Right cardiac atrium (tissue), 5 donors: ENCODE results near the gene FAU. TPM values are rescaled to one million over a fixed set of nuclear protein-coding genes. Genes with fewer than 3 reads are reported as not detected.

ENCODE experiments used
- ATAC-seq, 2 donors: fragments of 200-7000 bp; cut with Tn5 transposase; one replicate each; pipeline versions ENCODE4 v1.8.0 to v1.9.1; 2020; ENCODE audit warnings: moderate library complexity in 2 of 2, mild to moderate bottlenecking in 1 of 2
- DNase-seq, 3 donors: peaks; one replicate each; pipeline ENCODE4 v3.0.0-alpha.2; 2020
- H3K27ac ChIP-seq: one replicate; pipeline ENCODE4 v1.5.1; 2013; ENCODE audit warnings: mild to moderate bottlenecking, low read length, control low read depth, moderate library complexity
- H3K27me3 ChIP-seq: one replicate; pipeline ENCODE4 v1.6.1; 2013; ENCODE audit not compliant: control insufficient read depth, insufficient read depth
- H3K4me1 ChIP-seq: one replicate; pipeline ENCODE4 v1.6.1; 2013; ENCODE audit warnings: low read length; ENCODE audit not compliant: control insufficient read depth, insufficient read depth
- H3K4me3 ChIP-seq: one replicate; pipeline ENCODE4 v1.5.1; 2013; ENCODE audit warnings: low read length, control low read depth
- H3K9me3 ChIP-seq: one replicate; pipeline ENCODE4 v1.6.1; 2013; ENCODE audit warnings: low read length; ENCODE audit not compliant: control insufficient read depth
- WGBS: extraction: QIAGEN DNeasy Blood & Tissue Kit; methylation state at CpG from one replicate; pipeline ENCODE4 v1.1.7; 2013; 5-methylcytosine and 5-hydroxymethylcytosine counted together
- intact Hi-C, 4 donors: fragments of 100-400 bp; cut with DNase I; formaldehyde crosslinking; loops; one replicate each; pipeline versions ENCODE4 v1.11.0 to v1.14.0; 2022 to 2023
- polyA plus RNA-seq: library from polyadenylated mRNA; stranded (reverse); fragments of 200-250 nt; gene quantifications from one replicate; pipeline ENCODE4 v1.2.3, GENCODE V29; 2013
- total RNA-seq, 4 donors: library from RNA; stranded (reverse); fragmentation: NEBNext Ultra II Directional; extraction: Animal tissue kit (Norgen Biotek cat#: 25700); gene quantifications; one replicate each; pipeline ENCODE4 v1.2.1, GENCODE V29; 2021
- donor health status: healthy with polysubstance abuse.
- donor health status: DM: no; HTN: yes; CAD: no.
- donor health status: DM: no; HTN: no; CAD: no.
- donor health status: DM: no; HTN: yes; CAD: no; lungs with severe emphysema.
- donor health status: DM: yes; HTN: yes; CAD: no.

Gene FAU
- total and polyA plus RNA-seq, 5 donors, result 658 to 797 (median 718) TPM

GRCh38 chr11:65130631-65131416, 8.9 kb upstream of the FAU start:
- WGBS, result 81% methylated on average over 19 of the region's 19 CpGs
- no peaks in the 10 kb centered on the region for H3K27me3 ChIP-seq
- H3K27ac ChIP-seq, result no peak overlapping the region
- H3K9me3 ChIP-seq, result no peaks in the 10 kb centered on the region
- DNase-seq, result peak in 1 of 3 donors; percentile 50
- H3K4me1 ChIP-seq, result peaks cover 6% of the 10 kb centered on the region
- no peak for ATAC-seq
- no peak overlapping the region for H3K4me3 ChIP-seq
- intact Hi-C loops, result loop anchor here in 1 of 4 donors (10.0 kb wide), 1 partner anchor 316 kb away; the partner anchor contains the start of gene MEN1

GRCh38 chr11:65129649-65130441, 7.9 kb upstream of the FAU start:
- H3K27ac ChIP-seq, result no peak overlapping the region
- no peaks in the 10 kb centered on the region for H3K9me3 ChIP-seq
- intact Hi-C loops, result loop anchor here in 1 of 4 donors (10.0 kb wide), 1 partner anchor 315 kb away; the partner anchor contains the start of gene MEN1
- DNase-seq (peak in 1 of 3 donors; percentile 38), ATAC-seq (no peak)
- no peak overlapping the region for H3K4me3 ChIP-seq
- WGBS, result 87% methylated on average over 13 of the region's 13 CpGs
- H3K4me1 ChIP-seq, result peaks cover 3% of the 10 kb centered on the region
- no peaks in the 10 kb centered on the region for H3K27me3 ChIP-seq

- ATAC-seq, result no peak
- H3K4me3 ChIP-seq, result no peak overlapping the region
- peak in 1 of 3 donors; percentile 47 for DNase-seq
- peaks cover 3% of the 10 kb centered on the region for H3K4me1 ChIP-seq
- intact Hi-C loops, result no loop called here
- 81% methylated on average over 15 of the region's 15 CpGs for WGBS
- H3K9me3 ChIP-seq, result no peaks in the 10 kb centered on the region
- no peaks in the 10 kb centered on the region for H3K27me3 ChIP-seq
- H3K27ac ChIP-seq, result no peak overlapping the region
These were observed 6.5 kb upstream of the FAU start for GRCh38 chr11:65128182-65129145.

DNA sequence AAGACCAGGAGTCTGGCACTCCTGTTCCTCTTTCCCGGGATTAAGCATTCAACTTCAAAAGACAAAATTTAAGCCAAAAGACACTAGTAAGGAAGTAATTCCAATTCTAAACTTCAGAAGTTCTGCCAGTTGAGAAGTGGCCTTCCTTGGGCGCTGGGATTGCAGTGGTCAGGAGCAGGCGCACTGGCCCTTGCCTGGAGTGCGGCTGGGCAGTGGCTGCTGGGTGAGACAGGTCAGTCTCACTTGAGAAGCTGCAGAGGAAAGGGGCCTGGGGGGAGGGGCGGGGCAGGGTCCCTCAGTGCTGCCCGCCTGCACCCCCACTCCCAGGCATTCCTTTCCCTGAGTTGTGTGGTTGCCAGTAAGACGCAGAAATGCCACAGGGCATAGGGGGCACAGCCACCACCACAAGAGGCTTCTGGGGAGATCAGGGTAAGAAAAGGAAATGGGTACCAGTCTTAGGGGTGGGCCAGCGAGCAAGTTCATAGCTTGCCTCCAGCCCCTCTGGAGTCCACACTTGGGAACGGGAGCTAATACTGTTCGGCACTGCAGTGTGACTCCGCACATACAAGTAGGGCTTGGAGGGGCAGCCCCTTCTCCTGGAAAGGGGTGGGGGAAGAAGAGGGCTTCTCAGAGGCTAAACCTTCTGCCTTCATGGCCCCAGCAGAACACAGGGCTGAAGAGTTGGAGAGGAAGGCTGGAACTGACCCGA, 5.7 kb upstream of the FAU start:
- Histone ChIP-seq H3K4me3 (no peak overlapping the region), H3K27ac (no peak overlapping the region), H3K9me3 (no peaks in the 10 kb centered on the region), H3K27me3 (no peaks in the 10 kb centered on the region), H3K4me1 (no peaks in the 10 kb centered on the region)
- intact Hi-C loops, result no loop called here
- DNase-seq (peak in 1 of 3 donors; percentile 20), ATAC-seq (peak in 1 of 2 donors; percentile 3)
- WGBS, result 78% methylated on average over 12 of the region's 12 CpGs

GRCh38 chr11:65126624-65127274, 4.8 kb upstream of the FAU start:
- 72% methylated on average over 6 of the region's 6 CpGs for WGBS
- no peaks in the 10 kb centered on the region for H3K4me1 ChIP-seq
- H3K27ac ChIP-seq, result no peak overlapping the region
- ATAC-seq (no peak), DNase-seq (no peak)
- no peak overlapping the region for H3K4me3 ChIP-seq
- no peaks in the 10 kb centered on the region for H3K27me3 ChIP-seq
- intact Hi-C loops, result no loop called here
- no peaks in the 10 kb centered on the region for H3K9me3 ChIP-seq

GRCh38 chr11:65125197-65126056, 3.5 kb upstream of the FAU start:
- no peak overlapping the region for H3K27ac ChIP-seq
- ATAC-seq (no peak), DNase-seq (peak in 1 of 3 donors; percentile 11)
- intact Hi-C loops, result no loop called here
- no peaks in the 10 kb centered on the region for H3K4me1 ChIP-seq
- WGBS, result 85% methylated on average over 12 of the region's 12 CpGs
- no peak overlapping the region for H3K4me3 ChIP-seq
- no peaks in the 10 kb centered on the region for H3K27me3 ChIP-seq
- H3K9me3 ChIP-seq, result no peaks in the 10 kb centered on the region

DNA sequence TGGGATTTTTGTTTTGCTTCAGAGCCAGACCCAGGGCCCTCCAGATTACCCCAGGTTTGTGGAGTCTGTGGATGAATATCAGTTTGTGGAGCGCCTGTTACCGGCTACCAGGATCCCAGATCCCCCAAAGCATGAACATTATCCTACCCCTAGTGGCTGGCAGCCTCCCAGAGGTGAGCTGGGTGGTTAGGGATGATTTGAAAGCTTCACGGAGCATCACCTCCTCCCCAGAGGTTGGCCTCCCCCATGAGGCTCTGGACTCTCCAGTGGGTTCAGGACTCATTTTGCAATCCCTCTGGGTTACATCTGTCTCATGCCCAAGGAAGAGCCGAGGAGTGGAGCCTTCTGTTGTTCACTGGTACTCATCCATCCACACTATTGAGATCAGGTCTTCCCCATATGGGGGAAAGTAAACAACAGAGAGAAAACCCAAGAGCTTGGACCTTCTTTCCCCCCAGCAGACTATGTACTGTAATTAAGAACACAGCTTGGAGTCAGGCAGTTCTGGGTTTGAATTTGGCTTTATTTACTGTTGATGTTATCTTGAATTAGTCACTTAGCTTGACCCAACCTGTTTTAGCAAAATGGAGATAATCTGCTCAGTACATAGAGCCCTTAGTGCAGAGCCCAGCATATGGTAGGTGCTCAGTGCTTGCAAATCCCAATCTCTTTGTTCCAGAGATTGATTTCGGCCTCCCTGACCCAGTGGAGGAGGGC, 2.7 kb upstream of the FAU start:
- no peaks in the 10 kb centered on the region for H3K27me3 ChIP-seq
- H3K9me3 ChIP-seq, result no peaks in the 10 kb centered on the region
- 85% methylated on average over 5 of the region's 5 CpGs for WGBS
- DNase-seq (peak in 1 of 3 donors; percentile 10), ATAC-seq (no peak)
- no peak overlapping the region for H3K4me3 ChIP-seq
- intact Hi-C loops, result loop anchor here in 1 of 4 donors (5.0 kb wide), 1 partner anchor 112 kb away; the partner anchor contains the start of gene ARL2
- no peak overlapping the region for H3K27ac ChIP-seq
- no peaks in the 10 kb centered on the region for H3K4me1 ChIP-seq

GRCh38 chr11:65121447-65121864, 478 bp downstream of the FAU start:
- no peaks in the 10 kb centered on the region for H3K4me1 ChIP-seq
- H3K27me3 ChIP-seq, result no peaks in the 10 kb centered on the region
- intact Hi-C loops, result loop anchor here in 1 of 4 donors (5.0 kb wide), 1 partner anchor 109 kb away; the partner anchor contains the start of gene ARL2
- no peaks in the 10 kb centered on the region for H3K9me3 ChIP-seq
- peak overlapping the region; percentile 84 for H3K27ac ChIP-seq
- H3K4me3 ChIP-seq, result peak overlapping the region; percentile 77
- ATAC-seq (peak in 1 of 2 donors; percentile 2), DNase-seq (peak in 2 of 3 donors; percentile 52 to 57)
- WGBS, result 2% methylated on average over 22 of the region's 22 CpGs
